PC-9 (cell line): ENCODE data around the gene SPDYE2B.
"Not testable (repeated sequence)": the region's sequence is repeated elsewhere in the genome, so short reads cannot be mapped to it uniquely, and the experiment has no call there.

Experiments used
- CTCF ChIP-seq: fragments of 200-600 bp; sonication (generic); conservative IDR thresholded peaks from 2 replicates; pipeline ENCODE4 v1.6.1; 2017; ENCODE audit warnings: mixed run types, antibody characterized with exemption, mild to moderate bottlenecking, moderate library complexity
- EZH2 ChIP-seq: fragments of 200-600 bp; sonication (generic); IDR thresholded peaks from 2 replicates; pipeline ENCODE4 v1.8.0; 2017; ENCODE audit warnings: antibody characterized with exemption, low read depth

- not testable (repeated sequence) for TF ChIP-seq CTCF, EZH2
Observed at GRCh38 chr7:102602317-102602716, 47.8 kb upstream of the SPDYE2B start.
